GM12891 (cell line): ENCODE measurements around the gene NRN1L.

ENCODE experiments used
- POLR2A ChIP-seq: IDR thresholded peaks from 2 replicates; pipeline ENCODE4 v1.6.1; 2011; ENCODE audit warnings: low read depth, low read length, control low read depth
- POU2F2 ChIP-seq: IDR thresholded peaks from 2 replicates; pipeline ENCODE4 v1.6.1; 2011; ENCODE audit warnings: low read depth, mild to moderate bottlenecking, control low read depth, low read length, moderate library complexity
- TAF1 ChIP-seq: IDR thresholded peaks from 2 replicates; pipeline ENCODE4 v1.6.1; 2011; ENCODE audit warnings: low read depth, low read length, control low read depth

GRCh38 chr16:67878846-67879245 is 5.8 kb upstream of the NRN1L start:
- TF ChIP-seq POLR2A (no peak), POU2F2 (no peak), TAF1 (no peak)
